GM20431 (cell line): ENCODE measurements around the gene TM6SF1.
"Not testable (repeated sequence)": the region's sequence is repeated elsewhere in the genome, so short reads cannot be mapped to it uniquely, and the experiment has no call there.

Source experiments
- in situ Hi-C: fragments of 300-500 bp; cut with MseI, MboI; formaldehyde crosslinking; loops from one replicate; pipeline ENCODE4 v1.15.0; 2020; ENCODE audit warnings: low sequenced_read_pairs; ENCODE audit not compliant: unreplicated experiment

TM6SF1 gene

DNA sequence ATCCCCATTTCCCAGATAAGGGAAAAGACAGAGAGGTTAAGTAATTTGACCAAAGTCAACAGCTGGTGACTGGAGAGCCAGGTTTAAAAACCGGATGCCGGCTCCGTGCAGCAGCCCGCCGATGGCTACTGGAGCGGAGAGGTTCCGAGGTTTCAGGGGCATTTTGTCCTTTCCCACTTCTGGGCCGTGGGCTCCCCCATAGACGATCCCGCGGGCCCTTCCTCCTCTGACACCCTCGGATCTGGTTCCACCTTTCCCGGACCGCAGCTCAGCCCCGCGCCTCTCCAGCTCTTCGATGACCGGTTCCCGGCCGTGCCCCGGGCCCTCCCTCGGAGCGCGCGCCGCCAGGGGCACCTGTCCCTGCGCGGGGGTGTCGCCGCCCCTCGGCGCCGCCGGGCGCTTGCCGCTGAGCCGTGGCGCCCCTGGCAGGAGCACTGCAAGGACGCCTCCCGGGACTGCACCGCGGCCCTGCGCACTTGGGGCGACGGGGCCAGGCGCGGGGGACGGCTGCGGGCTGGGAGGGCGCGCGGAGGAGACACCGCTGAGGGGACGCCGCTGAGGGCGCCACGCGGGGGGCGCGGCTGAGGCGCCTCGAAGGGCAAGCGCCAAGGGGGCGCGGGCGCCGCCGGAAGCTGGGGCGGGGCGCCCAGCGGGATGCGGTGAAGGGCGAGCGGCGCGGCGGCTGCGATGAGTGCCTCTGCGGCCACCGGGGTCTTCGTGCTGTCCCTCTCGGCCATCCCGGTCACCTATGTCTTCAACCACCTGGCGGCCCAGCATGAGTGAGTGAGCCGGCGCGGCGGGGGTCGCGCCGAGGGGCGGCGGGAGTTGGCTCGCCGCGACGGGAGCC lies at the start of gene TM6SF1:
Gene TM6SF1 (plus strand): TSS at position 652 of the 847 bp plus-strand sequence. CDS start 36 bp downstream, at position 688.
- in situ Hi-C loops, result no loop called here

DNA sequence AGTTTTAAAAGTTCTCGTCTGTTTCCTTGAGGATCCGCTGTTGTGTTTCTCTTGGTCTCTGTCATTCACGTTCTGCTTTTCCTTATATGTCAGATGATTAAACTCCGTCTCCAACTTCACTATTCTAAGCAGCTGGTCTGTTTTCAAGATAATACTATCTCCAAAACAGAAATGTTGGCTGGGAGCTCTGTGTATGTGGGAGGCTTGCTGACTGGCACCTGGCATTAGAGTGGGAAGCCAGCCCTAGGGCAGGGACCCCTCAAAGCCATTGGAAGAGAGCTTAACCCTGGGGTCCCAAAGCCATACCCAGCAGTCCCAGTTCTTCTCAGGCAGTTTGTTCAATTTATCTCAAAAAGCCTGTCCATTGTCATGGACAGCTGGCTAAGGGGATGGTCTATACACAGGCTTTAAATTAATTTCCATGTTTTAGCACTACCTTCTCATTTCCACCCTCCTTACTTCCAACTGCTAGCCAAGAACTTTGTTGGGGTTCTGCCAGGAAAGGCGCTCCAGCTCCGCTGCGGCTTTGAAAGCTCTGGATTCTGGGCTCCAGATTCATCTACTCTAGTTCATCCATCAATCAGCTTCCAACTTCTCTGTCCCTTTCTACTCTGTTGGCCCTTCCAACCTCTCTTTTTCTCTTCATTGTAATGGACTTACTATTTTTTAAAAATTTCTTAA lies 49.6 kb upstream of the TM6SF1 start:
- in situ Hi-C loops, result no loop called here

DNA sequence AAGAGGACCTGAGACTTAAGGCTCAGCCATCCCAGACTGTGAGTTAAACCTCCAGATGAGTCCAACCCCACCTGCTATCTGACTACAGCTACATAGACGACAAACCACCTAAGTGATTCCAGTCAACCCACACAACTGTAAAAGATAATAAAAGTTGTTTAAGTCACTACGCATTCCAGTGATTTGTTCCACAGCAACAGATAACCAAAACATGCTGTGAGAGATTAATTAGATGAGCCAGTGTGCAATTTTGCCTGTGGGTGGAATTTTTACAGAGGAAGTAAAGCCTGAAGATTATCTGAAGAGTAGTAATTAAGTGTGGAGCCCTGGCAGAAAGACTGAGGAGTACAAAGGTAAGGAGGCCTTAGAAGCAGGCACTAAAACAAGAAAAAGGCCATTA lies 45.8 kb upstream of the TM6SF1 start:
- in situ Hi-C loops, result no loop called here

DNA sequence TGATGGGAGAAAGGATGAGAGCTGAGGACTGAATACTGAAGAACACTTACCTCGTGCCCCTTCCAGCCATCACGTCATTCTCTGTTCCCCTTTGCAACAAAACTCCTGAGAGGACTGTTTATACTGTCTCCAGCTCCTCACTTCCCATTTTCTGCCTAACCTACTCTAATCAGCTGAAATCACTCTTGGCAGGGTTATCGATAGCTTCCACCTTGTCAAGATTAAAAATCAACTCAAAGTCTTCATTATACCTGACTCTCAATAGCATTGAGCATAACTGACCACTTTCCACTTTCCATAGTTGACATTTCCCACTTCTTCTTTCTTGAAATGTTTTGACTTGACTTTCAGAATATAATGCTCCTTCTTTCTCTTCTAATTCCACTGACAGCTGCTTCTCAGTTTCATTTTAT lies 44.7 kb upstream of the TM6SF1 start:
- in situ Hi-C loops, result no loop called here

DNA sequence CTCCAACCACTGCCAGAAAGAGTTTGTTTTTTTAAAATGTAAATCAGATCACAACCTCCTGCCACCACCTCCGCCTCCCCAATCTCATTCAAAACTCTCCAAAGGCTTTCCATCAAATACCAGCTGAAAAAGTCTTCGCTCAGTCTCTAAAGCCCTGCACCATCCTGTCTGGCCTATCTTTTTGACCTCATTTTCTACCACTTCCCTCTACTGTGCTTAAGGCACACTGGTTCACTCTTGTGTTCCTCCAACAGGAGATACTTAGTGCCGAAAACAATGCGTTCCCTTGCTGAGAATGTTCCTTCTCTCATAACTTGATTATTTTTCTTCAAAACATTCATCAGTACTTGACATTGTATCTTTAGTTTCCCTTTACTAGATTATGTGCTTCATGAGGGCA lies 43.9 kb upstream of the TM6SF1 start:
- in situ Hi-C loops, result no loop called here

GRCh38 chr15:83064859-83065258 lies 42.6 kb upstream of the TM6SF1 start:
- in situ Hi-C loops, result no loop called here

GRCh38 chr15:83065431-83065830 lies 42.0 kb upstream of the TM6SF1 start:
- in situ Hi-C loops, result no loop called here

DNA sequence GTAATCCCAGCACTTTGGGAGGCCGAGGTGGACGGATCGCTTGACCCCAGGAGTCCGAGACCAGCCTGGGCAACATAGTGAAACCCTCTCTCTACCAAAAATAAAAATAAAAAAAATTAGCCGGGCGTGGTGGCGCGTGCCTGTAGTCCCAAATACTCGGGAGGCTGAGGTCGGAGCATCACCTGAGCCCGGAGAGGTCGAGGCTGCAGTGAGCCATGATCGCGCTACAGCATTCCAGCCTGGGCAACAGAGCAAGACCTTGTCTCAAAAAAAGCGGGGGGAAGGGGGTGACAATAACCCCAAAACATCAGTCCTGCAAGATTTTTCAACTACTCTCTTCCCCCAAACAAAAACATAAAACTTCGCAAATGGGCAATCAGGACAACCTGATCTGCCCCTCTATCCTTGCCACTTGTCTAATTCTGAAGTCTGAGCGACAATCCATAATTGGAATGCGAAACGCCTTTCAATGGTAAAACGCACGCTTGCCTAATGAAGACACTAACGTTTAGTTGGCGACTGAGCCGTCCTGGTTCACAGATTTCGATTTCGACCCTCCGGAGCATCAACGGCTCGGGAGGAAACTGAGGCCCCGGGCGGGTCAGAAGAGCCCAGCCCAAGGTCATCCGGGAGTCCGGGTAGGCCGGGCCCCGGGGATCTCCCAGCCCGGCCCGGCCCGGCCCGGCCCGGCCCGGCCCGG lies 41.3 kb upstream of the TM6SF1 start:
- in situ Hi-C loops, result no loop called here

DNA sequence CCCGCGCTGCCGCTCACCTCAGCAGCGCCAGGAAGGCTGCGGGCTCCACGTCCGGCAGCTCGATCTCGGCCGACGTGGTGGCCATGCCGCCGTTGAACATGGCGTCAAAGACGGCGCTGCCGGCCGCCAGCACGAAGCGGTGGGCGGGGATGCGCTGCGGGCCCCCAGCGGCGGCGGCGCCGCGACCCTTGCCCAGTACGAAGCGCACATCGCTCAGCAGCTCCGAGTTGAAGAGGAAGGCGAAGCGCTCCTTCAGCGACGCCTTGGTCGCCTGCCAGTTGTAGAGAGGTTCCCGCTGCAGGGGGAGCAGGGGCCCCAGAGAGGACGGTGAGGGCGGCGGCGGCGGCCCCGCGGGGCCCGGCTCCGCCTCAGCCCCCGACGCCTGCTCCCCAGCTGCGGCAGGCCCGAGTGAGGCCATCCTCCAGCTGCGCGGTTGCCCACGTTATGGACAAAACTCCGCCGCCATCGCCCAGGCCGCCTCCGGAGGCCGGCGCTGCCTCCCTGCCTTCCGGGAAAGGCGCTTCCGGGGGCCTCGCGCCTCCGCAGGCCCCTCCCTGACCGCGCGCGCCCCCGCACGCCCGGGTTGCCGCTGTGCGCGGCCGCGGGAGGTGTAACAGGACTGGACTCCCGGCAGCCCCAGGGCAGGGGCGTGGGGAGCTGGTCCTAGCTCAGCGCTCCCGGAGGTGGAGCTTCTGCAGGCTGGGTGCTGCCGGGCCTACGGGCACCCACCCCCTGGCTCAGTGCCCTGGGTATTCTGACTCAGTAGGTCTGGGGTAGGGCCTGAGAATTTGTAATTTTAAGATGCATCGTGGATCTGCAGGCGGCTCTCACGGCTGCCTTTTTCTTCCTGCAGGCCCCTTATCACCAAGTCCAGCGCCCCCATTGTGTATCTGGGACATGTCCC lies 40.5 kb upstream of the TM6SF1 start, which contains the start of gene BTBD1:
Gene BTBD1 (minus strand): TSS at position 519 of the 904 bp plus-strand sequence. CDS start 101 bp downstream, at position 418.
- in situ Hi-C loops, result no loop called here

DNA sequence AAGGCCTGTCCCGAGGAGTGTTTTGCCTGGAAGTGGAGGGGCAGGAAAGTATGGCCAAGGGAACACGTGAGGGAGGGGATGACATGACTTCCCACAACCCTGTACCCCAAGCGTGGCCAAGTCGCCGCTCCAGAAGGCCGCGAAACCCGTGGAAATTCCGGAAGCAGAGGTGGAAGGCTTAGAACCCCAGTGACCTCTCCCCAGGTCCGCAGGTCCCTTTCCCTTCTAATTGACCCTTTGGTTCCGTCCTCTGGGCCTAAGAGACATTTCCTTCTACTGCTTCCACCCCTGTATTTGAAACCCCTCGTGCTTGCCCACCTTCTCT lies 39.8 kb upstream of the TM6SF1 start:
- in situ Hi-C loops, result no loop called here

- in situ Hi-C loops, result no loop called here
These were observed 39.4 kb upstream of the TM6SF1 start for GRCh38 chr15:83068054-83068453.

GRCh38 chr15:83069211-83069642 lies 38.2 kb upstream of the TM6SF1 start:
- in situ Hi-C loops, result not testable (repeated sequence)

GRCh38 chr15:83077491-83078230 lies 29.8 kb upstream of the TM6SF1 start:
- in situ Hi-C loops, result no loop called here

GRCh38 chr15:83078712-83079111 lies 28.7 kb upstream of the TM6SF1 start:
- in situ Hi-C loops, result no loop called here

- in situ Hi-C loops, result no loop called here
These were observed 26.0 kb upstream of the TM6SF1 start for GRCh38 chr15:83081256-83082014.

DNA sequence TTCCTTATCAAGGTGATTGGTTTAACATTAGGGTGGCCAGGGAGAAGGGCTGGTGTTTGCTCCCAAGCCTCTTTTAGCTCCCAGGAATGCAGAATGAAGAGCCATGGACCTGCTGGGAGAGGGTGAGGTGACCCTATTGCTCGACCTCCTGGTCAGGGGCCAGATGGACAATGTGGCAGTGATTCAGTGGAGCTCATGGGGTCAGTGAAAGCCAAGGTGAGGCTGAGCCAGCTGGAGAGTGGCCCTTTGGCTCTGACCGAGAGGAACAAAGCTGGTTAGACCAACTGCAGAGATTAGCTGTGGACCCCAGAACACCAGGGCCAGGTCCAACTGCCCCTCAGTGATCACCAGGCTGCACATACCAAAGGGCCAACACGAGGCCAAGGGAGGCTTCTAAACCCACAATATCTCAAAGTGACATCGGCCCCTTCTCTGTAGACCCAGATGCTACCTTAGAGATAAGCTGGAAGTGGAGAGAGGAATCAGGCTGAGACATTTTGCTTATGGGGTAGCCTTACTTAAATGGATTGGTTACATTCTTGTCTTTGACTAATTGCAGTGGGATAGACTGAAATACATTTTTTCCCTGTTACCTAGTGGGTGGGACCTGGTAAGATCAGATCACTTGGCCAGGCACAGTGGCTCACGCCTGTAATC lies 24.6 kb upstream of the TM6SF1 start:
- in situ Hi-C loops, result no loop called here

- in situ Hi-C loops, result not testable (repeated sequence)
These were observed 22.0 kb upstream of the TM6SF1 start for GRCh38 chr15:83085461-83085860.
